ENCODE results near the gene IRX2.

The IRX2 gene

DNA sequence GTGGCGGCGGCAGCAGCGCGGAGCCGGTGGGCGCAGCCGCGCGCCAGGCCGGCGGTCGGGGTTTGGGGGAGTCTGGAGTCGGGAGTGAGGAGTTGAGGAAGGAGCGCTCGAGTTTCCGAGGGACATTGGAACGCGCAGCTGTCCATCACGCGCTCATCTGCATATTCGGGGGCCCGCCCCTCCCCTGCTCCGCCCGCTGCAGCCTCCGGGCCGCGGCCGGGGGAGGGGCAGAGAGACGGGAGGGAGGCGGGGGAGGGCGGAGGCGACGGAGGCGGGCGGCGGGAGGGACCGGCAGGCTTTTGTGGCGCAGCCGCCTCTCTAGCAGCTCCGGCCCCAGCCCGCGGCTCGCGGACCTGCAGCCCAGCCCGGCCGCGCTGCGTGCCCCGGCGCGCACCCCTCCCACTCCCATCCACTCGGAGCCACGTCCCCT lies at the start of gene IRX2:
Gene IRX2 (minus strand): TSS at position 86 of the 430 bp plus-strand sequence. CDS start 264 bp downstream, outside the sequence.
- H3K4me3 Mint-ChIP-seq: no peak within 1 kb of the TSS
- H3K4me1 Mint-ChIP-seq: no peaks in the 10 kb centered on the region
- peaks cover 14% of the 10 kb centered on the region for H3K36me3 Mint-ChIP-seq
- H3K9me3 Mint-ChIP-seq: peaks cover 9% of the 10 kb centered on the region
- DNase-seq (ENCODE audit: low spot score in 2 of 2) (peak in 1 of 2 donors; percentile 29), ATAC-seq (no peak)
- H3K27ac Mint-ChIP-seq: no peak within 1 kb of the TSS

DNA sequence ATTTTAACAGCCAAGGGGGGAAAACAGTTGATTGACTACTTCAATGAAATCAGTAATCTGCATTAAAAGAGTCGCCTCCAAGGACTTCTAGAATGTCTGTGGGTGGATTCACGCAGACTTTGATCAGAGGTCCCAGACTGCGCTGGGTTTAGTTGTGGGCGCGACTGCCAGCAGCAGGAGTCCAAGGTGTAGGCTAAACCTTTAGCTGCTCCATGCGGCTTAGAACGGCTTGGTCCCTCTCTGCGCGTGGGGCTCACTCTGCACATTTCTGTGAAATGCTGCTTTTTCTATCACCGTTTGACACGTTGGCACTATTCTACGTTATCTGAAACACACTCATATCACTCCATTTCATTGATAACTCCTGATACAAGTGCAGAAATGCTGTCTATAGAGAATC lies 48.6 kb upstream of the IRX2 start:
- Mint-ChIP-seq H3K36me3 (no peaks in the 10 kb centered on the region), H3K4me1 (no peaks in the 10 kb centered on the region), H3K9me3 (peaks cover 7% of the 10 kb centered on the region), H3K4me3 (no peak overlapping the region), H3K27ac (no peak overlapping the region)
- DNase-seq (ENCODE audit: low spot score in 2 of 2) (no peak), ATAC-seq (no peak)

DNA sequence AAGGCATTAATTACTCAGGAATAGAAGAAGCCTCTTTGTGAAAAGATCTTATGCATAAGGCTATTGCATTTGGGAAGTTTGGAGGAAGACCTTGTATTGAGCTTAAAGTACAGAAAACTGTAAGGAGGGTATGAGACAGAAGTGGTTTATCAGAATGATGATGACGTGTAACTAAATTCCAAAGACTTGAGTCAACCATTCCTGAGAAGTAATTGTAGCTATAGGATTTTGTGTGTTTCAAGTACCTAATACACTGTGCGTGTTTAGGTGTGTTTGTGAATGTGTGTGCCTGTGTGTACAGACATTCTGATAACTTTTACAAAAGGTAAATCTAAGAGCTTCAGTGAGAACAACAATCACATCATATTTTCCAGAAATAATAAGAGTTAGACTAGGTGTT lies 46.5 kb upstream of the IRX2 start:
- Mint-ChIP-seq H3K9me3 (peaks cover 14% of the 10 kb centered on the region), H3K36me3 (no peaks in the 10 kb centered on the region), H3K4me1 (no peaks in the 10 kb centered on the region), H3K27ac (no peak overlapping the region), H3K4me3 (no peak overlapping the region)
- DNase-seq (ENCODE audit: low spot score in 2 of 2) (no peak), ATAC-seq (no peak)

DNA sequence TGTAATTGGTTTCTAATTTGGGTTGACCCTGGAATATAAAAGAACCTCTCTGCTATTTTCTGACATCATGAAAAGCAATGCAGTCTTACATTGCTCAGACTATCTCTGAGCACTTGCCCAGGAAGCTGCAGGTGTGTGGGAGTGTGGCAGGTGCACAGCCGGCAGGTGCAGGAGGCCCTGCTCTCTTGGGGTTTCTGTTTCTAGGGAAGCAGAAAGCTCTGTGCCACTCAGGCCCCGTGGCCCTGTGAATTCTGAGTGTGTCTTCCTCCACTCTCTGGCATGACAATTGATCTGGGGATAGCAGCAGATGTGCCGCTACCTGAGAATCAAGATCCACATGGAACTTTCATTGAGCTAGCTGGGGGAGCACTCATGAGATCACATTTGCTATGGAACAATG lies 45.7 kb upstream of the IRX2 start:
- Mint-ChIP-seq H3K36me3 (no peaks in the 10 kb centered on the region), H3K27ac (no peak overlapping the region), H3K9me3 (peaks cover 11% of the 10 kb centered on the region), H3K4me3 (no peak overlapping the region), H3K4me1 (no peaks in the 10 kb centered on the region)
- no peak for DNase-seq (ENCODE audit: low spot score in 2 of 2)
- ATAC-seq: no peak

DNA sequence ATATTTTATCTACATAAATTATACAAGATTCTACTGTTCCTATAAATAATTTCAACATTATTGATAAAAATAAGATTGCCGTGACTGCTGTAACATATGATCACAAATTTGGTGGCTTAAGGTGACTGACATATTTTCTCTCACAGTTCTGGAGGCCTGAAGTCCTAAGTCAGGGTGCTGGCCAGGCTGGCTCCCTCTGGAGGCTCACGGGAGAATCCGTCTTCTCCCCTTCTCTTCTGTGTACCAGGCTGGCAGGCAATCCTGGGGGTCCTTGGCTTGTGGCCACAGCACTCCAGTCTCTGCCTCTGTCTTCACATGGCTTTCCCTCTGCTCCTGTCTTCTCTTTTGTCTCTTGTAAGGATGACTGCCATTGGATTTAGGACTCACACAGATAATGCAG lies 31.7 kb upstream of the IRX2 start:
- ATAC-seq (no peak), DNase-seq (ENCODE audit: low spot score in 2 of 2) (no peak)
- no peak overlapping the region for H3K4me3 Mint-ChIP-seq
- H3K4me1 Mint-ChIP-seq: no peaks in the 10 kb centered on the region
- H3K9me3 Mint-ChIP-seq: peaks cover 16% of the 10 kb centered on the region
- no peaks in the 10 kb centered on the region for H3K36me3 Mint-ChIP-seq
- no peak overlapping the region for H3K27ac Mint-ChIP-seq

DNA sequence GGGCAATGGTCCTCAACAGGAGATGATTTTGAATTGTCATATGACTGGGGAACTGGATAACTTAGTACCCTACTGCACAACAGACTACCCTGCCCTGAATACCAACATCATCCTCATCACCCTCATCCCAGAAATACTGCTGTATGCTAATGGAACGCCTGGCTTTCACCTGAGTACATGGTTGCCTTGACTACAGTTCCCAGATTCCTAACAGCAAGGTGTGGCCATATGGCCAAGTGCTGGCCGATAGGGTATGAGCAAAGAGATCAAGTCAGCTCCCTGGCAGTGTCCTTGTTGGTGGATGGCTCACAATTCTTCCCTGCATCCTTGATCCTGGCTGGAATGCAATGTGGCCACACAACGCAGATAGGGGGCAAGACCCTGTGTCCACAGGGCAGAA lies 31.2 kb upstream of the IRX2 start:
- Mint-ChIP-seq H3K9me3 (peaks cover 16% of the 10 kb centered on the region), H3K36me3 (no peaks in the 10 kb centered on the region), H3K27ac (no peak overlapping the region), H3K4me3 (no peak overlapping the region), H3K4me1 (no peaks in the 10 kb centered on the region)
- no peak for DNase-seq (ENCODE audit: low spot score in 2 of 2)
- no peak for ATAC-seq

DNA sequence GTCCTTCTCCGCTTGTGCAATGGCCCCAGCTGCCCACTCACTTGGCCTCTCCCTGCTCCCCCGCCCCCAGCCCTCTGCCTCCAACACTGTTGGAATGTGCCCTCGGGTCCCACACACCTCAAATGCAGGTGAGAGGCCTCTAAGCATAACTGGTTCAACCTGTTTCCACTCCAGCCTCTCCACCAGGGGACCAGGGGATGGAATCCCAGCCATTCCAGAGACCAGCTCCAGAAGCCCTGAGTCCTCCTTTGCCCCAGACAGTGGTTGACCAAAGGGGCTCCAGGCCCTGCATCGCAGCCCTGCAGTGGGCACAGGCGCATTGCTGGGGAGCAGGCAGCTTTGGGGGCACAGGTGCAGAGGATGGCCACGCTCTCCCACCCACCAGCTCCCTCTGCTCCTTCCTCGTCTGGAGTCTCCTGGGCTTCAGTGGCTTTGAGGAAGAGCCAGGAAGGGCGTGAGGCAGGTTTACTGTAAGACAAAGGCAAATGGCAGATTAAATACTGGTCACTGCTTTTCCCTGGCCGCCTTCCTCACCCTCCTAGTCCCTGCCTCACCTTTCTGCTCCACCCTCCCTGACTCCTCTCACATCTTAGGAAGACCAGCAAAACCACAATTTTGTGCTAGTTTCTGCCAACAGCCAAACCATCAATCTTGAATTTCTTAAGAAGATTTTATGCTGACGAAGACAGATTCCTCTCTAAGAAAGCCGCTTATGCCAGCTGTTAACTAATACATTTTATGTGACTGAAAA lies 29.1 kb upstream of the IRX2 start:
- DNase-seq (ENCODE audit: low spot score in 2 of 2) (no peak), ATAC-seq (no peak)
- no peak overlapping the region for H3K27ac Mint-ChIP-seq
- no peaks in the 10 kb centered on the region for H3K36me3 Mint-ChIP-seq
- peaks cover 19% of the 10 kb centered on the region for H3K9me3 Mint-ChIP-seq
- no peaks in the 10 kb centered on the region for H3K4me1 Mint-ChIP-seq
- H3K4me3 Mint-ChIP-seq: no peak overlapping the region

DNA sequence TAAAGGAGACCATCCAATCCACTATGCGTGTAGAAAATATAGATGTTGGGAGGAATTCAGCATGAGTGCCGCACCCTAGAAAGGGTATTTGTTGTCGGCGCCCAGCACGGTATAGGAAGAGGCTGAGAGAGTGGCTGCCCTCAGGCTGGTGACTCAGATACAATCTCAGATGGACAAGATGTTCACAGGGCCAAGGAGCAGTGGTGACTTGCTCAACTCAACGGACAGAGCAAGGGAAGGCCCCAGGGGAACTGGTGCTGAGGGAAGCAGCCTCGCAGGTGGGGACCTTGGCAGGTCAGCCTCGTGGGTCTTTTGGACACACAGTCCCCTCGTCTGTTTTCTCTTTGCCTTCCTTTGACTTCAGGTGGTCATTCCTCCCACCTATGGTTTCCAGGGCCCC lies 28.0 kb upstream of the IRX2 start:
- Mint-ChIP-seq H3K27ac (no peak overlapping the region), H3K9me3 (peaks cover 13% of the 10 kb centered on the region), H3K36me3 (no peaks in the 10 kb centered on the region), H3K4me1 (no peaks in the 10 kb centered on the region), H3K4me3 (no peak overlapping the region)
- no peak for DNase-seq (ENCODE audit: low spot score in 2 of 2)
- no peak for ATAC-seq

DNA sequence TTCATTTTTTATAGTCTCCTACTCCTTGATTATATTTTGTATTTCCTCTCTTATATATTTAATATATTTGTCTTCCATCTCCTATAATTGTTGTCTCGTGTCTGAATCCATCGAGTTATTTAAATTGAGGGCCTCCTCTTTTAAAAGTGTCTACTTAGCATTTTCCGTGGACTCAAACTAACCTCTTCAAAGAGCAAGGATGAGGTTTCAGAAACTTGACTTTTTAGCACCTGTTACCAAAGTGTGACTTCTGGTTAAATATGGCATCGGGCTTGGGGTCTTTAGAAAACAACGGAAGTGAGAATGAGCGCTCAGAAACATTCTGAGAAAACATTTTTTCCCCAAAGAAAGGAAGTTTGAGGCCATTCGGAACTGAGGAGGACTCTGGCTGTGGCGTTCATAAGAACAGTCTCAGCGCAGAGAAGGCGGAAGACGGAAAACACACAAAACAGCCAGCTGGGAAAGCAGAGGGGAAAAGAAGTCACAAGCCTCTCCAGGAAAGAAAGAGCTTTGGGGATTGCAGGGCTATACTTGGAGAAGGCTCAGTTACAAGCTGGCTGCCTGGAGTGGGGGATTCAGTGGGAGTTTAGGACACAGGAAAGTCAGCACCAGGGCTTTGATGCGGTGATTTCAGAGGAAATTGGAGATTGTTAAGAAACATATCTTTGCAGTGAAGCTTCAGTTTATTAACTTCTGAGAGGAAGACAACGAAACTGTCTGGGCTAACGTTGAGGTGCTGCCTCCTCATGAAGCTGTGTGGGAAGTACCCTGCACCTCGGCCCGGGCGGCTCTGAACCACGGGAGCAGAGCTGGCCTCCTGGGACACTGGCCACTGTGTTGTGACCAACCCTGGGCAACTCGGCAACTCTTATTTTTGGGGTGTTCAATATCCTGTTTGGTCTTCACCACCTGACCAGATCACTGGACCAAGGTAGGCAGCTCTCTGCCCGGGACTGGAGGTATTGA lies 25.1 kb upstream of the IRX2 start:
- ATAC-seq: no peak
- Mint-ChIP-seq H3K36me3 (no peaks in the 10 kb centered on the region), H3K9me3 (peaks cover 13% of the 10 kb centered on the region), H3K27ac (no peak overlapping the region), H3K4me3 (no peak overlapping the region), H3K4me1 (no peaks in the 10 kb centered on the region)
- DNase-seq (ENCODE audit: low spot score in 2 of 2): no peak

DNA sequence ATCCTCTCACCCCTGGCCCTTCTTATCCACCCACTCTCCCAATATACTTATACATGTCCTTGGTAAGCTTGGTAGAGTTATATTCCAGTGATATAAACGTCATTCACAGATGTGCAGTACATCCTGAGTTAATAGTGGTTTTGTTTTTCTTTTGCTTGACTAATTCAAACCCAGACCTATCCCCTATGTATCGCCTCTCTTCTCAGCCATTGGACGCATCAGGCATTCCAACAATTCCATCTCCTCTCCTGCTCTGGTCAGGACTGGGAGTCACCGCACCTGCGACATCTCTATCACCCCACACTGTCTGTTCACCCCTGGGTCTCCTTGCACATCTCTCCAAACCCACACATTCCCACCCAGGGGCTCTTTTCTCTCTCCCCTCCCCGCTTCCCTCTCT lies 21.9 kb upstream of the IRX2 start:
- Mint-ChIP-seq H3K9me3 (peaks cover 9% of the 10 kb centered on the region), H3K27ac (no peak overlapping the region), H3K4me1 (no peaks in the 10 kb centered on the region), H3K36me3 (no peaks in the 10 kb centered on the region), H3K4me3 (no peak overlapping the region)
- ATAC-seq: no peak
- no peak for DNase-seq (ENCODE audit: low spot score in 2 of 2)

DNA sequence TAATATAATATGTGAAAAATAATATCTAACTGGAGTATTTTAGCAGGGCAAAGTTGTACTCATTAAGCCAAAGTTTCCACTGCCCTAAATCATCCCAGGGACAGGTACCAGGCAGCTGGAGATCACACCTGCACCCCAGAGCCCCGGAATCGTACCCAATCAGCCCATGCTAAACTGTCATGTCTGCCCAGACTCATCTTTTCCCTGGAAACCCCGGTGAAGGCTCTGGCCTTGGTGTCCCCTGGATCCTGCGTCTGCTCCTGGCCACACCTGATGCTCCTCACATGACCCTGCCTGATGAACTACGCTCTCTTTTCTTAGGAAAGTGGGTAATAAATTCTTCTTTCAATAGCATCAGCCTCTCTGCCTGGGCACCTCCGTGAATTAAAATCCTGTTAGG lies 15.6 kb upstream of the IRX2 start:
- Mint-ChIP-seq H3K9me3 (peaks cover 10% of the 10 kb centered on the region), H3K36me3 (no peaks in the 10 kb centered on the region), H3K4me1 (no peaks in the 10 kb centered on the region), H3K27ac (no peak overlapping the region), H3K4me3 (no peak overlapping the region)
- ATAC-seq: no peak
- no peak for DNase-seq (ENCODE audit: low spot score in 2 of 2)

DNA sequence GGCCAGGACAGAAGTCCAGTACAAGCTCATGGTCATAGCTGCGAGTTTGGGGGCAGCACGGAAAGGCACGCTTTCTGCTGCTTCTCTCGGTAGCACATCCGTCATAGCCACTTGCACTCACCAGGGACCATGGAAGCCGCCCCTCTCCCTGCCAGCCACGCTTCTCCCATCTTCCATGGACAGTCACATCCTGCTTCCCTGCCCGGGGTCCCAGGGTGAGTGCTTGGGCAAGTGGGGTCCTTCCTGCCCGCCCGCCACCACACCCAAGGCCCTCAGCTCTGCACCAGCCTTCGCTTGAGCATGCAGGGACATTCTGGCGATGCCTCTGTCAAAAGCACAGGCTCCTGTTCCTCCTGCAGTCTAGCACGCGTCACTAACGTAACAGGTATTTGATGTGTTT lies 13.1 kb upstream of the IRX2 start:
- Mint-ChIP-seq H3K36me3 (no peaks in the 10 kb centered on the region), H3K27ac (no peak overlapping the region), H3K9me3 (peaks cover 13% of the 10 kb centered on the region), H3K4me1 (no peaks in the 10 kb centered on the region), H3K4me3 (no peak overlapping the region)
- no peak for DNase-seq (ENCODE audit: low spot score in 2 of 2)
- no peak for ATAC-seq

DNA sequence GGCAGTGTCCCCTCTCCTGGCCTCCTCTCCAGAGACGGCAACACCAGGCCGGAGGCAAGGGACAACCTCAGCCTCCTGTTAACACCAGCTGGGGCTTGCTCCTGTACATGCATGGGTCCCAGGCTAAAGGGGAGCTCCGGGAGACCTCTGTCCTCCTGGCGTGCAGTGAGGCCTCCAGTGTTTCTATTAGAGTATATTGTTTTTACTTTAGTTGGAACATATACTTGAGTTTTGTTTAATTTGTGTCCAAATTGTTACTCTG lies 12.0 kb upstream of the IRX2 start:
- no peaks in the 10 kb centered on the region for H3K36me3 Mint-ChIP-seq

DNA sequence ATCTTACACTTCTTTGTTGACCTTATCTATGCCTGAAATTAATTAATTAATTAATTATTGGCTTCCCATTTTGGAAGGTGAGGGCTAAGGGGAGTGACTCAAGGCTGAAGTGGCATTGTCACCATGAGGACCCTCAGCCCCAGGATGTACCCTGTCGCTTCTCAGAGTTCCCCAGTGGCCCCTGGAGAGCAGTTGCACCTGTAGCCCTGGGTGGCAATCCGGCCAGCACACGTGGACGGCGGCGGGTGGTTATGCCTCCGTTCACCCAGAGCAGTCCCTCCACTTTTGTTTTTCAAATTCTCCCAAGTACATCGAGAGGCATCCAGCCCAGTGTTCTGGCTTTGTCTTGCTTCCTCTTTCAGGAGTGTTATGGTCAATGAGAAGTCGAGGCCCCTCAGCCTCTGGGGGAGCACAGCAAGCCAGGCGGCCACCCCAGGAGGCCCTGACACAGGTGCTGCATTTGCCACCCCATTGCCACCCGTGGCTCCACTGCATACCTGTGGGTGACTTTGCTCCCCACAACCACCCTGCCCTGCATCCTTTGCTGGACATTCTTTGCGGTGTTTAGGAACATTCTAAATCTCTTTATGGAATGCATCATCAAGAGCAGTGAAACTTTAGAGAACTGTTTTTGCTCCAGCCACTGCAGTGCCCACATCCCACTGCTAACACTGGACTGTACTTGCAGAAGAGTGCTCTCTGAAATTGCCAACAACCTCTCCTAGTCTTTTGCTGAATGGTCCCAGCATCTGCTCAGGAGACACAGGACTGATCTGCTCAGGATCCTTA lies 11.5 kb upstream of the IRX2 start:
- H3K9me3 Mint-ChIP-seq: peaks cover 13% of the 10 kb centered on the region
- DNase-seq (ENCODE audit: low spot score in 2 of 2) (no peak), ATAC-seq (no peak)
- H3K4me1 Mint-ChIP-seq: no peaks in the 10 kb centered on the region
- no peak overlapping the region for H3K4me3 Mint-ChIP-seq
- no peak overlapping the region for H3K27ac Mint-ChIP-seq
- no peaks in the 10 kb centered on the region for H3K36me3 Mint-ChIP-seq

More for the DNA sequence above, 12.0 kb upstream of the IRX2 start:
- Mint-ChIP-seq H3K4me3 (no peak overlapping the region), H3K4me1 (no peaks in the 10 kb centered on the region), H3K27ac (no peak overlapping the region), H3K9me3 (peaks cover 13% of the 10 kb centered on the region)
- ATAC-seq (no peak), DNase-seq (ENCODE audit: low spot score in 2 of 2) (no peak)

DNA sequence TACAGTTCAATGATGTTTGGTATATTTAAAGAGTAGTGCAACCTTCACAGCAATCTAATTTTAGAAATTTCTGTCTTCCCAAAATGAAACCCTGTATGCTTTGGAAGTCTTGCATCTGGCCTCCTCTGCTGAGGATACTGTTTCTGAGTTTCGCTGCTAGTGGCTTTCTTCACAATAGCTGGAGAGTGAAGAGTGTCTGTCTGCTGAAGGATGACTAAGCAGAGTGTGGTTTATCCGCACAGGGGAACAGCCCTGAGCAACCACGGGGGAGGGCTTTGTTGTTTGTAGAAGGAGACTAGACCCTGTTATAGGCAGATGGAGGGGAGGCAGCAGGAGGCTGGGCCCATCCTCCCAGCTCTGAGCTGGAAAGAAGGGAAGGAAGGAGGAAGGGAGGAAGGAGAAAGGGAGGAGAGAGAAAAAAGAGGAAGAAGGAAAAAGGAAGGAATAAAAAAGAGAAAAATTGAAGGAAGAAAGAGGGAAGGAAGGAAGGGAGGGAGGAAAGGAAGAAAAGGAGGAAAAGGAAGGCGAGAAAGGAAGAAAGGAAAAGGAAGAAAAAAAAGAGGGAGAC lies 10.5 kb upstream of the IRX2 start:
- Mint-ChIP-seq H3K4me3 (no peak overlapping the region), H3K27ac (no peak overlapping the region), H3K36me3 (no peaks in the 10 kb centered on the region), H3K4me1 (no peaks in the 10 kb centered on the region), H3K9me3 (peaks cover 8% of the 10 kb centered on the region)
- DNase-seq (ENCODE audit: low spot score in 2 of 2) (no peak), ATAC-seq (no peak)

All from stimulated activated effector memory CD8-positive, alpha-beta T cell treated with anti-CD3 and anti-CD28 coated beads, Interleukin-12 subunit alpha, Interleukin-12 subunit beta, amount 100 ng/mL, for 72 hours (primary cell).